HL-60 (cell line): ENCODE measurements around the gene SH3PXD2A.

Source experiments
- DNase-seq, 2 experiments: peaks; one replicate each; pipeline ENCODE4 v3.0.0-alpha.2; 2010 to 2020; ENCODE audit warnings: low read depth in 1 of 2, low spot score in 1 of 2
- H3K27ac ChIP-seq: fragments of 250-450 bp; sonication (Bioruptor Pico); replicated peaks from 2 replicates; pipeline ENCODE4 v1.5.1; 2020; ENCODE audit warnings: mild to moderate bottlenecking, moderate library complexity
- H3K27me3 ChIP-seq: fragments of 250-450 bp; sonication (Bioruptor Pico); 2 replicates; pipeline ENCODE4 v1.5.1; 2021; ENCODE audit warnings: mild to moderate bottlenecking, moderate library complexity; ENCODE audit not compliant: insufficient read depth, poor library complexity, severe bottlenecking
- H3K4me3 ChIP-seq: replicated peaks from 2 replicates; pipeline ENCODE4 v1.5.1; 2011; ENCODE audit warnings: mild to moderate bottlenecking, control low read depth, low read length; ENCODE audit not compliant: insufficient read depth
- GABPA ChIP-seq: IDR thresholded peaks from 2 replicates; pipeline ENCODE4 v1.6.1; 2012; ENCODE audit warnings: low read depth
- POLR2AphosphoS5 ChIP-seq: IDR thresholded peaks from 2 replicates; pipeline ENCODE4 v1.6.1; 2012; ENCODE audit warnings: low read depth
- REST ChIP-seq: IDR thresholded peaks from 2 replicates; pipeline ENCODE4 v1.6.1; 2012; ENCODE audit warnings: low read depth; ENCODE audit not compliant: insufficient replicate concordance
- SPI1 ChIP-seq: IDR thresholded peaks from 2 replicates; pipeline ENCODE4 v1.6.1; 2012; ENCODE audit warnings: low read depth, mild to moderate bottlenecking, borderline replicate concordance
- TF ChIP-seq, protein P1 (sequence below): IDR thresholded peaks from one replicate; pipeline ENCODE4 v1.5.1; 2011; ENCODE audit warnings: low read length, control low read depth, inconsistent platforms; ENCODE audit not compliant: insufficient read depth

SH3PXD2A gene

DNA sequence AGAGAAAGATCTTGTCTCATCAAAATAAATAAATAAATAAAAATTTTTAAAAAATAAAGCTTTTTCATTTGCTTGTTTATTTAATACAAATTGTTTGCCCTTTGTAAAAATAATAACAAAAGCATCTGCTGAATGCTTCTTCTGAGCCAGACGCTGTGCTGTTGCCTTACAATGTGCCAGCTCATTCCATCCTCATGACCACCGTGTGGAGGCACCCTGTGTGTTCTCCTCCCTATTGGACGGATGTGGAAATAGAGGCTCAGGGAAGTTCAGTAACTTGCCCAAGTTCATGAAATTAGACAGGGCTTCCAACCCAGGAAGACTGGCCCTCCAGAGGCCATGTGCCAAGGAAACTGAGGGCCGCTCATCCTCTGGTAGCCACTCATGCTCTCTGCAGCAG, 120.6 kb downstream of the SH3PXD2A start:
- Histone ChIP-seq H3K27ac (no peak overlapping the region), H3K27me3 (no peaks in the 10 kb centered on the region), H3K4me3 (no peak overlapping the region)
- TF ChIP-seq GABPA: no peak
- TF ChIP-seq, protein P1, sequence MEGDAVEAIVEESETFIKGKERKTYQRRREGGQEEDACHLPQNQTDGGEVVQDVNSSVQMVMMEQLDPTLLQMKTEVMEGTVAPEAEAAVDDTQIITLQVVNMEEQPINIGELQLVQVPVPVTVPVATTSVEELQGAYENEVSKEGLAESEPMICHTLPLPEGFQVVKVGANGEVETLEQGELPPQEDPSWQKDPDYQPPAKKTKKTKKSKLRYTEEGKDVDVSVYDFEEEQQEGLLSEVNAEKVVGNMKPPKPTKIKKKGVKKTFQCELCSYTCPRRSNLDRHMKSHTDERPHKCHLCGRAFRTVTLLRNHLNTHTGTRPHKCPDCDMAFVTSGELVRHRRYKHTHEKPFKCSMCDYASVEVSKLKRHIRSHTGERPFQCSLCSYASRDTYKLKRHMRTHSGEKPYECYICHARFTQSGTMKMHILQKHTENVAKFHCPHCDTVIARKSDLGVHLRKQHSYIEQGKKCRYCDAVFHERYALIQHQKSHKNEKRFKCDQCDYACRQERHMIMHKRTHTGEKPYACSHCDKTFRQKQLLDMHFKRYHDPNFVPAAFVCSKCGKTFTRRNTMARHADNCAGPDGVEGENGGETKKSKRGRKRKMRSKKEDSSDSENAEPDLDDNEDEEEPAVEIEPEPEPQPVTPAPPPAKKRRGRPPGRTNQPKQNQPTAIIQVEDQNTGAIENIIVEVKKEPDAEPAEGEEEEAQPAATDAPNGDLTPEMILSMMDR: no peak
- TF ChIP-seq SPI1: no peak
- TF ChIP-seq POLR2AphosphoS5: no peak
- no peak for TF ChIP-seq REST
- DNase-seq: no peak

DNA sequence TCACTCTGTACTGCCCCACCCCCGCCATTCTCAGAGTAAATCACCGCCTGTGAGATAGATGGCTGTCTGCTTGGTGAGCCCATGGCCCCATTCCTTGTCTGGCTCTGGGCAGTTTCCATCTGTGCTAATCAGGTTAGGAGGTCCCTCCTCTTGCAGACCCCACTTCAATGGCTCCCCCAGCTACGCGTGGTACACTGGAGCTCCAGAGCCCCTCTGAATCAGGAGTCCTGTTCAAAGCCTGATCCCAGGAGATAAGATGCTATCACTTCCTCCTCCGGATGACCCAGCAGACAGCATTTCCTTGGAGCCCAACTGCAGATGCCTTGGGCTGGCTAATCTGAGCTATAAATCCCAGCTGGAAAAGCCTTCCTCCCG, 122.3 kb downstream of the SH3PXD2A start:
- Histone ChIP-seq H3K4me3 (no peak overlapping the region), H3K27ac (no peak overlapping the region), H3K27me3 (no peaks in the 10 kb centered on the region)
- no peak for TF ChIP-seq REST
- DNase-seq: no peak

GRCh38 chr10:103732339-103733044, 122.9 kb downstream of the SH3PXD2A start:
- no peak overlapping the region for H3K27ac ChIP-seq
- no peak for DNase-seq
- TF ChIP-seq SPI1 (no peak), GABPA (no peak), REST (no peak), POLR2AphosphoS5 (no peak)
- TF ChIP-seq, protein P1: no peak
- no peaks in the 10 kb centered on the region for H3K27me3 ChIP-seq
- no peak overlapping the region for H3K4me3 ChIP-seq
